T-helper 9 cell (primary cell): ENCODE data around the gene FAM117B.
"Not testable (repeated sequence)": the region's sequence is repeated elsewhere in the genome, so short reads cannot be mapped to it uniquely, and the experiment has no call there.

Experiments
- DNase-seq: peaks from one replicate; pipeline ENCODE4 v3.0.0-alpha.2; 2020

The FAM117B gene

DNA sequence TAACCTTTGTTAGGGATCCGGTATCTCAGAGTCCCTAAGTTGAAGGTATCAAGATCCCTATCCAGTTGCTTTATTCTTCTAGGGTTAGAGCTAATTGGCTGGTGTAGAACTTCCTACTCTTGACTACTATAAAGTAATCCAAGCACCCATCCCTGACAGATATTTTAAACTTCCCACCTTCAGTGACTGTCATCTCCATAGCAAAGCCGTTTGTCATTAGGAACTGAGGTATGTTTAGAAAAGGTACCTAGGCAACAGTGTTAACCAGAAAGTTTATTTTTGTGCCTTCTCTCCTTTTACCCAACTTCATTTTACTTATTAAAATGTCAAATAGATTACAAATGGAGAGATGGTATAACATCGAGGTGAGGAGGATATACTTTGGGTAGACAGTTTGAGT is 4.5 kb downstream of the FAM117B start:
- no peak for DNase-seq

DNA sequence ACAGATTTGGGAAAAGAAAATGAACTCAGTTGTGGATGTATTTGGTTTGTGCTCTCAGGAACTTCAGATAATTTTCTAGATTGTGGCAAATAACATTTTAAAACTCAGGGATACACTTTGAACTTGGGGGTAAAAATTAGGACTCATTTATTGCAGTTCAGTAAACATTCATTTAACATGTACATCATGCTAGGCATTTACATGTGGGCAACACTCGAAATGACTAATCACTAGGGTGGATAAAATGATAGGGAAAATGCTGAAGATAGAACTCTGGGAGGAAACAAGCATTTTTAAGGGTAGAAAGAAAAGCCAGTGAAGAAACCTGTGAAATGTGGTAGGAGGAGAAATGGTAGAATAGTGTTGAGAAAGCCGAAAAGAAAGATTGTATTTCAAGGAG is 7.8 kb downstream of the FAM117B start:
- DNase-seq, result no peak

DNA sequence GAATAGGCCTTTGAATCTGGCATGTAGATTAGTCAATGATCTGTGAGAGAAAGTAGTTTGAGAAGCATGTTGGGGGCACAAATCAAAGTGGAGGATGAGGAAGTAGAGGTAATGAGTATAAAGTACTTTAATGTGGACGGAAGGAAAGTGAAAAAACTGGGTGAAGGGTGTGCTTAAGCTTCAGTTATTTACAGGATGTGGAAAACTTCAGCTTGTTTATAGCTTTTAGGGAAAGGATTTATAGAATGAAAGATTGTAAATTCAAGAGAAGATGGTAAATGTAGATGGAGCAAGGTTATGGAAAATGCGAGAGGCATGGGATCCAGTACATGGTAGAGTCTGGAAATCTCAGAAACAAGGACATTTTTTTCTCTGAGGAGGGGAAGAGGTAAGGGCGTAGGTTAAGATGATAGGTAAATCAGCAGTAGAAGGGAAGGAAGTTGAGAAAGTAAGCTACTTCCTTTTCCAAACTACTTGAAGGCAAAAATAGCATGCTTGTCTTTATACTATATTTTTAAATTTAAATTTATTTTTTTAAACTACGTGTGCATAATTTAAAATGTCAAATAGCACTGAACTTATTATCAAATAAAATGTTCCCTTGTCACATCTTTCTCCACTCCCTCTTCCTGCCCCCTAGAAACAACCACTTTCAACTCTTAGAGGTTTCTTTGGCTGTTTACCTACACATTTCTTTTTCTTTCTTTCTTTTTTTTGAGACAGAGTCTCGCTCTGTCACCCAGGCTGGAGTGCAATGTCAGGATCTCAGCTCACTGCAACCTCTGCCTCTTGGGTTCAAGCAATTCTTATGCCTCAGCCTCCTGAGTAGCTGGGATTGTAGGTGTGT is 8.5 kb downstream of the FAM117B start:
- DNase-seq, result no peak

DNA sequence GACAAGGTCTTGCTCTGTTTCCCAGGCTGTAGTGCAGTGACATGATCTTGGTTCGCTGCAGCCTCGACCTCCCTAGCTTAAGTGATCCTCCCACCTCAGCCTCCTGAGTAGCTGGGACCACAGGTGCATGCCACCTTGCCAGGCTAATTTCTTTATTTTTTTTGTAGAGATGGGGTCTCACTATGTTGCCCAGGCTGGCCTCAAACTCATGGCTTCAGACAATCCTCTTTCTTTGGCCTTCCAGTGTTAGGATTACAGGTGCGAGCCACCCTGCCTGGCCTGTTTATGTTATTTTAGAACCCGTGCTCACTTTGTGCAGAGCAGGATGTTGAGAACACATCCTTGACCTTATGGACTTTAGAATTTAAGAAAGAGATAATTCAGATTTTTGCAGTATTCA is 17.4 kb downstream of the FAM117B start:
- DNase-seq, result no peak

DNA sequence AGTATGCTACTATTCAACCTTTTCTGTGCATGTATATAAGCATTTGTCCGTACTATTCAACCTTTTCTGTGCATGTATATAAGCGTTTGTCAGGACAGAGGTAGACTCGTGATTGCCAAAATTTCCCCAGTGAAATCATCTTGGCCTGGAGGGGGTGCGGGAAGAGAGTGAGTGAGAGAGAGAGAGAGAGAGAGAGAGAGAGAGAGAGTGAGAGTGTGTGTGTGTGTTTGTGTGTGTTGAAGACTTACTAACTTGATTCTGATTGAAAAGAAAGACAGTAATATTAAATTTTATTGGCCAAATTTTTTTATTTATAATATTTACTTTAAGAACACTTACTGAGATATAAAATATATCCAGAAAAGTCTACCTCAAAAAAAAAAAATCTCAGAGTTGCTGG is 19.1 kb downstream of the FAM117B start:
- no peak for DNase-seq

DNA sequence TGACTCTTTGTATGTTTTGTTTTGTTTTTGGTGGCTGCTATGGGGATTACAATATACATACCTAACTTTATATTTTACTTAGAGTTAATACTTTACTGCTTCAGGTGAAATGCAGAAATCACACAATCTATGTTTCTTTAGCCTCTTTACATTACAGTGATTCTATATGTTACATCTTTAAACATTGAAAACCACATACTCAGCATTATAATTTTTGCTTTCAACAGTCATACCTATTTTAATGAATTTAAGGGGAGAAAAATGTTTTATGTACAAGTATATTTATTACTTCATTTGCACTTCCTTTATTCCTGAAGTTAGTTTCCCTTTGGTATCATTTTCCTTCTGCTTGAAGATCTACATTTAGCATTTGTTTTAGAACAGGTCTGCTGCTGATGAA is 23.1 kb downstream of the FAM117B start:
- DNase-seq, result no peak

DNA sequence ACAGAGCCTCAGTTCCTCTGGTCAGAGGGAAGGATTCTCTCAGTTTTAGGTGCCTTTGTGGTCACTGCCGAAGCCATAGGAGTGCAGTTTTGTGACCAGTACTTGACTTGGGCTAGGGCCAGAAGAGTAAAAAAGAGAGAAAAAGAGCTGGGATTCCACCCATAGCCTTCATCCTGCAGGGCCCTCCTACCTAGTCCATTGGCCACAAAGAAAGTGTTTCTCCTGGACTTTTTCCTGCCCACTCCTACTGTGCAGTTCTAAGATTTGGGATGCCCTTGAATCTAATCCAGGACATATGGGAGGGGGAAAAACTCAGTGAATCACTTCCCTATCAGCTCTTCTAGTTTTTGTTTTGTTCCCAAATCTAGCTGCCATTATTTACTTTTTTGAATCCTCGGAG is 26.0 kb downstream of the FAM117B start:
- DNase-seq, result no peak

DNA sequence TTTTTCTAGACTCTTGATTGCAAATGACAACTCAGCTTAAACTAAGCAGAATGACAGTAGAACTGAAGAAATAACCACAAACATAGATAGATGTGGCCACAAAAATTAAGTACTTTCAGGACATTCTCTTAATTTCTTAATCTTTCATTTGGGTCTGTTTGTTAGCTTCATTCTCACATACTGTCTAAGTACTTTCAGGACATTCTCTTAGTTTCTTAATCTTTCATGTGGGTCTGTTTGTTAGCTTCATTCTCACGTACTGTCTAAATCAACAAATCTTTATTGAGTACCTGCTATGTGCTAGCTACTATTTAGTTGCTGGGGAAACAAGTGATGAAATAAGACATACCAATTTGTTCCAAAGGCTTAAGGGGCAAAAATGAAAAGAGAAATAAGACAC is 35.1 kb downstream of the FAM117B start:
- DNase-seq, result no peak

DNA sequence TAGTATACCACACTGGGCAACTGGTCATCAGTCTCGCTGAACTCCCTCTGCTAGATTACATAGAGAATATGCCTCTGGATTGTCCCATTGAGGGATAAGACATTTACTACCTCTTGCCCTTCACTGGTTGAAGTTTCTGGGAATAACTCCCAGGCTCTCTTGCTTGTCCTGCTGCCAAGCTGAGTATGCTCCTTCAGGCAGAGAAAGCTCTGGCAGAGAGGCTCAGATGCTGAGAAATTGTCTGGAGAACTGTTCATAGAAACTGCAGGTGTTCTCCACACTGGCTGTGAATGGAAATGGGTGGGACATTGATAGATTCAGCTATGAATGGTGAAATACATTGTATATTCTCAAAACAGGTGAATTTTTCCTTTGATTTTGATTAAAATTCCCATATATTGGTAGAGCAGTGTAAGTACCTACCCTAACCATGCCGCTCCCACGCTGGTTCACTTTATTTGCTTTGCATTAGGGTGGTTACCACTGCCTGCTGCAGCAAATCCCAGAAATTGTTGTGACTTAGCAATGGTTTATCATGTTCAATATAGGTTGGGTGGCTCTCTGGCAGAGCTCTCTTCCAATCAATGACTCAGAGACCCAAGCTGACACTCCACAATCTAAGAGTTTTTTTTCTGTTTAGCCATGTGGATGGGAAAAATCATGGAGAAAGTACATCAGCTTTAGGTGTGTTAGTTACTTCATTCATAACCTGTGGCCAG is 36.7 kb downstream of the FAM117B start:
- DNase-seq, result no peak

DNA sequence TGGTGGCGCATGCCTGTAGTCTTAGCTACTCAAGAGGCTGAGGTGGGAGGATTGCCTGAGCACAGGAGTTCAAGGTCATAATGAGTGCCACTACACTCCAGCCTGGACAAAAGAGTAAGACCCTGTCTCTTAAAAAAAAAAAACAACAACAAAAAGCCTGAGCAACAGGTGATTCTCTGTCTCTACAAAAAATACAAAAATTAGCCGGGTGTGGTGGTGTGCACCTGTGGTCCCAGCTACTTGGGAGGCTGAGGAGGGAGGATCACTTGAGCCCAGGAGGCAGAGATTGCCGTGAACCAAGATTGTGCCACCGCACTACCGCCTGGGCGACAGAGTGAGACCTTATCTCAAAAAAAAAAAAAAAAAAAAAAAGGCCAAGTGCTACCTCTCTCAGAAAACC is 40.3 kb downstream of the FAM117B start:
- DNase-seq, result not testable (repeated sequence)

DNA sequence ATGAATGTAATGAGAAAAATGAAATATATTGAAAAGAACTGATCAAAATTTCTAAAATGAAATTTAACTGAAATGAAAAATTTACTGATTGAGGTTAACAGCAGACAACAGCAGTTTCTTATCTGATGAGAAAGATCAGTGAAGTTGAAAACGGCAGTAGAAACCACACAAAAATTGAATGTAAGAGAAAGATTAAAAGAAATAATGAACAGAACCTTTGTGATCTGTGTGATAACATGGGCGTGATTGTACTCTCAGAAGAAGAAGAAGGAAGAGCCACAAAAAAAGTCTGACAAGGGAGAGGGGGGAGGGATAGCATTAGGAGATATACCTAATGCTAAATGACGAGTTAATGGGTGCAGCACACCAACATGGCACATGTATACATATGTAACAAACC is 45.2 kb downstream of the FAM117B start:
- no peak for DNase-seq

DNA sequence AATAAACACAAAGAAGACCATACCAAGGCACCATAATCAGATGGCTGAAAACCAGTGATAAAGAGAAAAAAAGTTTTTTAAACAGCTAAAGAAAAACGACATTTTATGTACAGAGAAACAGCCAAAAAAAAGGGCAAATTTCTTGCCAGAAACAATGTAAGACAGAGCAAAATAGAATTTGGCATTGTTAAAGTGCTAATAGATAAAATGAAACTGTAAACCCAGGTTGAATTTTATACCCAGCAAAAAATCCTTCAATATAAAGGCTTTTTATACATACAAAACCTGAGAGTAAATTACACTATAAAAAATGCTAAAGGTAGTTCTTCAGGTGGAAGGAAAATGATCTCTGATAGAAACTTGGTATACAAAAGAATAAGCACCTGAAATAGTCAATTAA is 45.7 kb downstream of the FAM117B start:
- no peak for DNase-seq

DNA sequence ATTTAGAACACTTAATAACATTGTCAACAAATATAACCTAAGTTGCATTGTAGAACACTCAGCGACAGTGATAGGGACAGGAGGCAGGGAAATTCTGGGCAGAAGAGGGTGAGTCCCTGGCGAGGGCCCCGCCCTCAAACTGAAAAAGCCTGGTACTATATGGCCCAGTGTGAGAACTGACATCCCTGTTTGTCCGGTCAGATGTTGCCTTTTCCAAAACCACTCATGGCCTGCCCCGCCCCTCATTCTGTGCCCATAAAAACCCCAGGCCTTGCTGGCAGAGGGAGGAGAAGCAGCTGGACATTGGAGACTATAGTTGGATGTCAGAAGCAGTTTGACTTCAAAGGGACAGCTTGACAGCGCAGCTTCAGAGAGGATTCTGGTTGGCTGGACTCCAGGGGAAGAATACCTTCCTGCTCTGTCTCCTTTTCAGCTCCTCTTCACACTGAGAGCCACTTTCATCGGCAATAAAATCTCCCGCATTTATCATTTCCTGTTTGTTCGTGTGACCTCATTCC is 47.0 kb downstream of the FAM117B start:
- no peak for DNase-seq

DNA sequence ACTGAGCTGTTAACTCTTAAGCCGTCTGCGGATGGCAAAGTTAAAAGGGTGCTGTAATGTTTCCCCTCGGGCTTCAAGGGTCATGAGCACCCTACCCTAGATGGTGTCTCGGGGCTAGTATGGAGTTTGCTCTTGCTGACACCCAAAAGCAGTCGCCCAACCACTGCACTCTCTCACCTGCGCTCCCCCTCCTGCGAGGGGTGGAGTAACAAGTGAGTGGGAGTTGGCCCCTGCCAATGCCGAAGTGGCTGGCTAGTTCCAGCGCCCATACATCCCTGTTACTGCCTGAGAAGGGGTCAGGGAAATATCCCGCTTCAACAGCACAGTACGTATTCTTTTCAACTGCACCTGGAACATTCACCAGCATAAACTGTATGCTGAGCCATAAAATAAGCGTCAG is 47.5 kb downstream of the FAM117B start:
- no peak for DNase-seq

DNA sequence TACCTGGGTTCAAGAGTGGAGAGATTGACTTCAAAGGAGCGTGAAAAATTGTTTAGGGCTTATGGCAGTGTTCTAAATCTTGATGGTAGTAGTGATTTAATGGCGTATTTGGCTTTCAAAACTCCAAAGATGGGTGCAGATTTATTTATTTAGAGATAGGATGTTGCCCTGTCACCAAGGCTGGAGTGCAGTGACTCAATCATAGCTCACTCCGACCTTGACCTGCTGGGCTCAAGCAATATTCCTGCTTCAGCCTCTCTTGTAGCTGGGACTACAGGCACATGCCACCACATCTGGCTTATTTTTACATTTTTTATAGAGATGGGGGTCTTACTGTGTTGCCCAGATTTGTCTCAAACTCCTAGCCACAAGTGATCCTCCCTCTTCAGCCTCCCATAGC is 52.5 kb downstream of the FAM117B start:
- no peak for DNase-seq

DNA sequence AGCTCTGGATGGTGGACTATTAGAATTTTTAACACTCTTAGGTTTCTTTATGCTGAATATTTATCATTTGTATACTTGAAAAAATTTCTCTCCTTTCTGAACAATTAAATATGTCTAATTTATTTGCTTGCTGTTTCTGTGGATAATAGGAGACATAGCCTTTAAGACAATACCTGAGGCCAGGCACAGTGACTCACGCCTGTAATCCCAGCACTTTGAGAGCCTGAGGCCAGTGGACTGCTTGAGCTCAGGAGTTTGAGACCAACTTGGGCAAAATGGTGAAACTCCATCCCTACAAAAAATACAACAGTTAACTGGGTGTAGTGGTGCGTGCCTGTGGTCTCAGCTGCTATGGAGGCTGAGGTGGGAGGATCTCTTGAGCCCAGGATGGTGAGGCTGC is 54.7 kb downstream of the FAM117B start:
- no peak for DNase-seq

DNA sequence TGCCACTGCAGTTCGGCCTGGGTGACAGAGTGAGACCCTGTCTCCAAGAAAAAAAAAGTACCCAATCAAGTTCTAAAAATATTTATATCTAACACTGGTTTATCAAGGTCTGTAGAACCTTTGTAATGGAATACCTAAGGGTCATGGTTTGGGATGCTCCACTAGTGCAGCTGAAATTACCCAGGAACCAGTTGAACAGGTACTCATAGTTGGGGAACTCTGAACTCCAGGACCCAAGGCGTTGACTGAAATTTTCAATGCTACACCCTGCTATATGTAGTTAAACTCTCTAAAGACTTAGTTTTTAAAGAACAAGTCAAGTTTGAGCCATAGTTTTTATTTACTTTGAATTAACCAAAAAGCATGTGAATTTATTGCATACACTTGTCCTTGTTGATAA is 55.1 kb downstream of the FAM117B start:
- no peak for DNase-seq

DNA sequence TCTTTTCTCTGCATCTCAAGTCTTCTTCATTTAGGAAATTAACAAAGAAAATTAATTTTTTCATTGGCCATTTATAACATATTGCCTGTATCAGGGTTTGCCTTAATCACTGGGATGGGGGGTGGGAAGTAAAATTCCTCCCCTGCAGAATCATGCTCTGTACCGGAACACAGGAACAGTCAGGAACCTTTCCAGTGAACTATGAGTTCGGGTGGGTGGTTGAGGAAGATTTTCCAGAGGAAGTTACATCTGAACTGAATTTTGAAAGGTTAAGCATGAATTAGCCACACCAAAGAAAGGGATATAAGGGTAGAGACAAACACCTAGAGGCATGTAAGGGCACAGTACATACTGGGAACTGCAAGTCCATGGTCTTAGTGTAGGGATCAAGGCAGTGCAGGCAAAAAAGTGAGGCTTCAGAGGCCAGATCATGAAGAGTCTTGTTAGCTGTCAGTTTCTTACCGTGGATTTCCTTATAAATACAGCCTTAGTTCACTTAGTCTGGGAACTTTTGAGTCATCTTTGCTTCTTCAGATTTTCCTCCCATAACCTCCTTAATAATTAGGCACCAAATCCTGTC is 55.6 kb downstream of the FAM117B start:
- no peak for DNase-seq

DNA sequence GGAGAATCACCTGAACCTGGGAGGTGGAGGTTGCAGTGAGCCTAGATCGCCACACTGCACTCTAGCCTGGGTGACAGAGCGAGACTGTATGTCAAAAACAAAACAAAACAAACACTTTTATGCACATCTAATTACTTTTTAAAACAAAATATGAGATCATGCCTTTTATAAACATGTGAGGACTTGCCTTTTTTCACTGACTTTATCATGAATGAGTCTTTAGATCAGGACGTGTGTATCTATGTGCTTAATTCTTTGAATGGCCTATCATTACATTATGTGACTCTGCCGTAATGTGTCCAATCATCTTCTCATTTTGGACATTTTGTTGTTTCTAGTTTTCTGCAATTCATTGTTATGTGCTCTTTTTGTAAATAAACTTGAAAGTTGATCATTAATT is 58.7 kb downstream of the FAM117B start:
- DNase-seq, result no peak

DNA sequence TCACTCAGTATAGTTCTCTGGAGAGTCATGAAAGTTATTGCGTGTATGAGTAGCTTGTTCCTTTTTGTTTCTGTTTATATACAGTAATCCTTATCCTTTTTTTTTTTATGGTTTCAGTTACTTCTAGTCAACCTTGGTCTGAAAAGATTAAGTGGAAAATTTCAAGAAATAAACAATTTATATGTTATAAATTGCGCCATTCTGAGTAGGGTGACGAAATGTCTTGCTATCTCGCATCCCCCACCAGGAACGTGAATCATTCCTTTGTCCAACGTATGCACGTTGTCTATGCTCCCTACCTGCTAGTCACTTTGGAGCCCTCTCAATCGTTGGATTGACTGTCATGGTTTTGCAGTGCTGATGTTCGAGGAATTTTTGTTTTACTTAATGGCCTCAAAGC is 60.4 kb downstream of the FAM117B start:
- no peak for DNase-seq

DNA sequence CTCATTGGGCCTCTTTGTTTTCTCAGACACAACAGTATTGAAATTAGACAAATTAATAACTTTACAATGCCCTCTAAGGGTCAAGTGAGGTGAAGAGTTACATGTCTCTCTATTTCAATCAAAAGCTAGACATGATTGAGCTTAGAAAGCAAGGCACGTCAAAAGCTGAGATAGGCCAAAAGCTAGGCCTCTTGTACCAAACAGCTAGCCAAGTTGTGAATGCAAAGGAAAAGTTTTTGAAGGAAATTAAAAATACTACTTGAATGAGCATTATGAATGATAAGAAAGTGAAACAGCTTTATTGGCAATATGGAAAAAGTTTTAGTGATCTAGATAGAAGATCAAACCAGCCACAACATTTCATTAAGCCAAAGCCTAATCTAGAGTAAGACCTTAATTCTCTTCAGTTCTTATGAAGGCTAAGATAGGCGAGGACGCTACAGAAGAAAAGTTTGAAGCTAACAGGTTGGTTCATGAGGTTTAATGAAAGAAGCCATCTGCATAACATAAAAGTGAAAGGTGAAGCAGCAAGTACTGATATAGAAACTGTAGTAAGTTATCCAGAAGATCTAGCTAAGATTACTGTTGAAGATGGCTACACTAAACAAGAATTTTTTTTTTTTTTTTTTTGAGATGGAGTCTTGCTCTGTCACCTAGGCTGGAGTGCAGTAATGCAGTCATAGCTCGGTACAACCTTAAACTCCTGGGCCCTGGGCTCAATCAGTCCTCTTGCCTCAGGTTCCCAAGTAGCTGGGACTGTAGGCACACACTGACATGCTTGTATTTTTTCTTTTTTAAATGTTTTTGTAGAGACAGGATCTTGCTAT is 65.5 kb downstream of the FAM117B start:
- no peak for DNase-seq

DNA sequence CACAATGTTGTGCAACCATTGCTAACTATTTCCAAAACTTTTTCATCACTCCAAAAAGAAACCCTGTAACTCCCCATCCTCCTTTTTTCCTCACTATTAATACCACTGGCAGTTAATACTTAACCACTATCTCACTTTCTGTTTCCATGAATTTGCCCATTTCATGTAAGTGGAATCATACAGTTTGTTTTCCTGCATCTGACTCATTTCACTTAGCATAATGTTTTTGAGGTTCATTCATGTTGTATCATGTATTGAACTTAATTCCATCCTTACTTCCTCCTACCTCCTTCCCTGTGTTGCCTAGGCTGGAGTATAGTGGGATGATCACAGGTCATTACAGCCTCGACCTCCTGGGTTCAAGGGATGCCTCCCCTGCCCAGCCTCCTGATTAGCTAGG is 68.3 kb downstream of the FAM117B start:
- no peak for DNase-seq

DNA sequence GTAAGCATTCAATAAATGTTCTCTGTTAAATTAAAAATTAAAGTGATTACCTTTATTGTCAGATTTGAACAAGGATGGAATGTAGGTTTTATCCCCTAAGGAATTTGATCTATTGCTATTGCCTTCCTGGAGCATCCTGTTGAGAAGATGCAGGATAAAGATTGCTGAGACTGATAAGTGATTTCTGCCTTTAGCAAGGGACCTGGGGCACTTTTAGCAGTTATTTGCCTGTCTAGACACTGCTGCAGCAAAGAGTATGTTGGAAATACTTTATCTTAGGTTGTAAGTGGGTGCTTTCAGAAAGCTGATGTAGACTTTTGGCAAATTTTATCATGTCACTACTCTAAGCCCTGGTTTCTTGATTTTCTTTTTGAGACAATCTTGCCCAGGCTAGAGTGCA is 69.5 kb downstream of the FAM117B start:
- no peak for DNase-seq
